ENCODE results near the gene ALDH3A1. TPM values are rescaled to one million over a fixed set of nuclear protein-coding genes. Genes with fewer than 3 reads are reported as not detected.
A peak's percentile ranks its signal among the peaks of the same experiment; 100 is the strongest.
"Not testable (repeated sequence)": the region's sequence is repeated elsewhere in the genome, so short reads cannot be mapped to it uniquely, and the experiment has no call there.

The ALDH3A1 gene
- total RNA-seq, 1 donor from 2014 or later: not detected

DNA sequence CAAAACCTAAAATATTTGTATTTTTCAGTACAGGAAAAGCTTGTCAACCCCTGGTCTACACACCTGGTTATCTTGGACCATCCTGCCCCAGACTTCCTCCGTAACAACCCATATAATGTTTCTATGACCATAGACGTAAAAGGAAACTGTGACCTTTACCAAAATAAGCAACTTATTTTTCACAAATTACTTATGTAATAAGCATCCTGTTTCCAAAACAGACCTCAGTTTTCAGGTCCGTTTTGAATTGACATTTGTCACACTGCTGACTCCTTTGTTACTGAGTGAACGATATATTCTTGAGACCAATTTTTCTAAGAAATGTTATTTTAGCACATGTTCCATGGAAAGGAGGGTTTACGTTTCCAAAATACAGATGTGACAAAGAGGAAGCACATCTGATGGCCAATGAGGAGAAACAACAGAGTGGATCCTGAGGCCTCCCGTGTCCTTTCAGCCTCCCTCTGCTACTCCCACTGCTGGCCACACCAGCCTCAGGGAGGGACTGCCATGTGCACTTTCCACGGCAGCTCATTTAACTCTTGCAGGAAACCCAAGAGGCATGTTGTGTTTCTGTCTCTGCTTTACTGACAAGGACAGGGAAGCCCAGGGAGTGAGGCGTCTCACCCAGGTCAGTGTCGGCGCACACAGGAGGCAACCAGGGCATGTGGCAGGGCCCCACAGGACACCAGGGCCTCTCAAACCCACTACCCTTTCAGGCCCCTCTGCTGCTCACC lies 20.1 kb upstream of the ALDH3A1 start:
- Mint-ChIP-seq H3K4me3 (ENCODE audit: low read depth) (no peak overlapping the region), H3K4me1 (ENCODE audit: low read depth) (peaks cover 14% of the 10 kb centered on the region)
- intact Hi-C loops (cut with micrococcal nuclease): loop anchor here (10.0 kb wide), 2 partner anchors 123 to 393 kb away; partner anchors contain the start of genes ALDH3A2 and MAPK7

DNA sequence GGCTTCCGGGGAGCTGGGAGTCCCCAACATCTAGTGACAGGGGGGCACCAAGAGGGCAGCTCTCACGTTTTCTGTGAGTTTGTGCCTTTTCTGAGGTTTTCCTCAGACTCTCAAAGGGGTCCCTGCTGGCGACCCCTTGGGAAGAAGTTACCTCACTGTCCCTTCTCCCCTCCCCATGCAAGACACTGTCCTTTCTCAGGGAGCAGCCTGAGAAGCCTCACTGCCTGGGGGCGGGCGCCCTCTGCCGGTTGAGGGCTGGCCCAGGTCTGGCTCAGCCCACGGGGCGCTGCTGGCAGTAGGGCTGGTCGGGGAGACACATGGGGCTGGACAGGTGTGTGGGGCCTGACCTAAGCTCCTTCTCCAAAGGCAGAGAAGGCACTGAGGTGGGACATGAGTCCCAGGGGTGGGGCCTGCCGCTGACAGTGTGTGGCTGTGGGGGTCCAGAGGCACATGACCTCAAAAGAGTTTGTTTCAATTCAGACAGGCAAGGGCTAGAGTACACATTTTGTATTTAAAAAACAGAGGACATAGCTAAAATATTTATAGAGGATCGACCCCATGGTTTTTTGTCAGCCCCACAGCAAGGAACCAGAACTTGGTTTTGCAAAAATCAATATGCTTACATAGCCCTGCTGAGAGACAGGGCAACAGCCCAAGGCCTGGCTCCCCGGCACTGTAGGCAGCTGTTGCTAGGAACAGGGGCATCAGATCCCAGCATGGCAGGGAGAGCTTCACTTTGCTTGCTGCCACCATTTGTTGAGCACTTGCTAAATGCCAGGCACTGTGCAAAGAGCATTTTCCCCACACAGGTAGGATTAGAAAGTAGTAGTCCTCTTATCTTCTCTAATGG lies 18.5 kb upstream of the ALDH3A1 start:
- no peak overlapping the region for H3K27ac Mint-ChIP-seq
- H3K9me3 Mint-ChIP-seq: no peaks in the 10 kb centered on the region
- no peaks in the 10 kb centered on the region for H3K27me3 Mint-ChIP-seq (ENCODE audit: low read depth)
- H3K4me3 Mint-ChIP-seq (ENCODE audit: low read depth): no peak overlapping the region
- H3K4me1 Mint-ChIP-seq (ENCODE audit: low read depth): peaks cover 8% of the 10 kb centered on the region
- no peaks in the 10 kb centered on the region for H3K36me3 Mint-ChIP-seq (ENCODE audit: low read depth)
- intact Hi-C loops (cut with micrococcal nuclease): loop anchor here (1.0 to 10.0 kb wide), 3 partner anchors 122 to 392 kb away; partner anchors contain the start of genes ALDH3A2 and MAPK7
- DNase-seq (ENCODE audit: low spot score): peak; percentile 61

More for the DNA sequence above, 20.1 kb upstream of the ALDH3A1 start:
- Mint-ChIP-seq H3K27ac (no peak overlapping the region), H3K27me3 (ENCODE audit: low read depth) (no peaks in the 10 kb centered on the region), H3K36me3 (ENCODE audit: low read depth) (no peaks in the 10 kb centered on the region), H3K9me3 (no peaks in the 10 kb centered on the region)
- no peak for DNase-seq (ENCODE audit: low spot score)

DNA sequence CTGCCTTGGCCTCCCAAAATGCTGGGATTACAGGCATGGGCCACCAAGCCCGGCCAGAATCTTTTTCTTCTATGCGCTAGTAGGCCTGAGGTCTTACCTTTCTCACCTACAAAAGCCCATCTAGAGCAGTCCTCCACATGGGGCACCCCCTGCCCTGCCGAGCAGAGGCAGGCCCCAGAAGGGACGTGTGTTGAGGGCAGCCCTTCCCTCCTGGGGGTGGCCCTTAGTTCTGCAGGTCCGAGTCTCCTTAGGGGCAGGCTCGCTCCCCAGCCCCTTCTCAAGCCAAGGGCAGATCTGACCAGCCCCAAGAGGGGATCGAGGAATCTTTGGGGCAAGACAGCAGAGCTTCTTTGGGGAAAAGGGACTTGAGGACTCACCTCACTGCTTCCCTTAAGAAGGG lies 17.9 kb upstream of the ALDH3A1 start:
- no peaks in the 10 kb centered on the region for H3K27me3 Mint-ChIP-seq (ENCODE audit: low read depth)
- intact Hi-C loops (cut with micrococcal nuclease): loop anchor here (1.0 to 10.0 kb wide), 3 partner anchors 121 to 391 kb away; partner anchors contain the start of genes ALDH3A2 and MAPK7
- no peak overlapping the region for H3K27ac Mint-ChIP-seq
- H3K4me1 Mint-ChIP-seq (ENCODE audit: low read depth): peaks cover 4% of the 10 kb centered on the region
- DNase-seq (ENCODE audit: low spot score): no peak
- H3K4me3 Mint-ChIP-seq (ENCODE audit: low read depth): no peak overlapping the region
- H3K36me3 Mint-ChIP-seq (ENCODE audit: low read depth): no peaks in the 10 kb centered on the region
- H3K9me3 Mint-ChIP-seq: no peaks in the 10 kb centered on the region

DNA sequence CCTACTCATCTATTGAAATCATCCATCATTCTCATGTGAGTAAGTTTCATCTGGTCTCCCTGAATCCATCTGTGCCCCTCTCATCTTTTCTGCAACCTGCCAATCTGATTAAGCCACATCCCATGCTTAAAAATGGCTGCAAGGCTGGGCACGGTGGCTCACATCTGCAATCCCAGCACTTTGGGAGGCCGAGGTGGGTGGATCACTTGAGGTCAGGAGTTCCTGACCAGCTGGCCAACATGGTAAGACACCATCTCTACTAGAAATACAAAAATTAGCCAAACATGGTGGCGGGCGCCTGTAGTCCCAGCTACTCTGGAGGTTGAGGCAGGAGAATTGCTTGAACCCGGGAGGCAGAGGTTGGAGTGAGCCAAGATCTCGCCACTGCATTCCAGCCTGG lies 15.9 kb upstream of the ALDH3A1 start:
- H3K27me3 Mint-ChIP-seq (ENCODE audit: low read depth); H3K4me3 Mint-ChIP-seq (ENCODE audit: low read depth); H3K27ac Mint-ChIP-seq; H3K9me3 Mint-ChIP-seq; H3K36me3 Mint-ChIP-seq (ENCODE audit: low read depth); DNase-seq (ENCODE audit: low spot score); H3K4me1 Mint-ChIP-seq (ENCODE audit: low read depth): not testable (repeated sequence)
- intact Hi-C loops (cut with micrococcal nuclease): loop anchor here (10.0 kb wide), 2 partner anchors 119 to 389 kb away; partner anchors contain the start of genes ALDH3A2 and MAPK7

DNA sequence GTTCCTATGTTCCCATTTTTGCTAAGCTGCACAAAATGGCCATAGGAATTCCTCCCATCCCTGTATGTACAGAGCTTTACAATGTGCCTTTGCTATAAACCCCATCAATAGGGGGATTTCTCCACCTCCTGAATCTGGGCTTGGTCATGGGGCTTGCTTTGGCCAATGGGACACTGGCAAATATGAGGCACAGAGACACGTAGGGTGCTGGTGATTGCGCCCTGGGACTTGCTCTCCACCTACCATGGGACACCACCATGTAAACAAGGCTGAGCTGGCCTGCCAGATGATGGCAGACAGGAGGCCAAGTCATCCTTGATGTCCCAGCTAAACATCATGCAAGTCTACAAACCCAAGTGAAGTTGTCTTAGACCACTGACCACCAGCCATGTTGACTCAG lies 15.3 kb upstream of the ALDH3A1 start:
- Mint-ChIP-seq H3K27ac (no peak overlapping the region), H3K36me3 (ENCODE audit: low read depth) (no peaks in the 10 kb centered on the region), H3K9me3 (no peaks in the 10 kb centered on the region), H3K4me1 (ENCODE audit: low read depth) (peaks cover 3% of the 10 kb centered on the region), H3K4me3 (ENCODE audit: low read depth) (no peak overlapping the region), H3K27me3 (ENCODE audit: low read depth) (peaks cover 4% of the 10 kb centered on the region)
- intact Hi-C loops (cut with micrococcal nuclease): loop anchor here (10.0 kb wide), 2 partner anchors 119 to 389 kb away; partner anchors contain the start of genes ALDH3A2 and MAPK7
- DNase-seq (ENCODE audit: low spot score): no peak

DNA sequence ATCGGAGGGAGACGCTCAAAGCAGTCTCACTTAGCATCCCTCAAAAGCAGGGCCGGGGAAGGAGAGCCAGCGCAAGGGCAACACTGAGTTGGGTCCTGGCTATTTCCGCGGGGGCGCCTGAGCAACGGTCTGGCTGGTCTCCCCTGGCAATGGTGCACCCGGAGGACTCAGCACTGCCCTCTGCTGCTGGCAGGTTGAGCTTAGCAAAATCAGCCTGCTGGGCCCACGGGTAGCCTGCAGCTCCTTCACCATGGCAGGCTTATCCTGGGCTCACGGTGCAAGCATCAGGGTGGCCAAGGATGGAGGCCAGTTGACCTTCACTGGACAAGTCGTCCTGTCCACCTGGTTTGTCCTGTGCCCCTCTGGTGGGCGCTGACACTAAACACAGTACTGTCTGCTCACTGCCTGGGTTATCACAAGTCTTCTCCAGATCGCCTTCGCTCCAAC lies 14.4 kb upstream of the ALDH3A1 start:
- no peaks in the 10 kb centered on the region for H3K36me3 Mint-ChIP-seq (ENCODE audit: low read depth)
- peak; percentile 31 for DNase-seq (ENCODE audit: low spot score)
- H3K4me3 Mint-ChIP-seq (ENCODE audit: low read depth): no peak overlapping the region
- H3K9me3 Mint-ChIP-seq: no peaks in the 10 kb centered on the region
- intact Hi-C loops (cut with micrococcal nuclease): loop anchor here (1.0 to 10.0 kb wide), 3 partner anchors 118 to 388 kb away; partner anchors contain the start of genes ALDH3A2 and MAPK7
- no peak overlapping the region for H3K27ac Mint-ChIP-seq
- peaks cover 2% of the 10 kb centered on the region for H3K4me1 Mint-ChIP-seq (ENCODE audit: low read depth)
- peaks cover 4% of the 10 kb centered on the region for H3K27me3 Mint-ChIP-seq (ENCODE audit: low read depth)

DNA sequence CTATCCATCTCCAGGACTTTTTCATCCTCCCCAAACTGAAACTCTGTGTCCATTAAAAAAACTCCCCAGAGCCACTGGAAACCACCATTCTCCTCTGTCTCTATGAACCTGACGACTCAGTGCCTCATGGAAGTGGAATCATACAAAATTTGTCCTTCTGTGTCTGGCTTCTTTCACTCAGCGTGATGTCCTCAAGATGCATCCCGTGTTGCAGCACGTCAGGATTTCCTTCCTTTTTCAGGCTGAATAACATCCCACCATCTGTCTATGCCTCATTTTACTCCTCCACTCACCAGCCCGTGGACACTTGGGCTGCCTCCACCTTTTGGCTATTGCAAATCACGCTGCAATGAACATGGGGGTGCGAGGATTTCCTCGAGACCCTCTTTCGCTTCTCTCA lies 12.6 kb upstream of the ALDH3A1 start:
- intact Hi-C loops (cut with micrococcal nuclease): loop anchor here (10.0 kb wide), 2 partner anchors 116 to 386 kb away; partner anchors contain the start of genes ALDH3A2 and MAPK7
- Mint-ChIP-seq H3K27ac (no peak overlapping the region), H3K27me3 (ENCODE audit: low read depth) (peaks cover 4% of the 10 kb centered on the region), H3K4me1 (ENCODE audit: low read depth) (no peaks in the 10 kb centered on the region), H3K4me3 (ENCODE audit: low read depth) (no peak overlapping the region), H3K36me3 (ENCODE audit: low read depth) (no peaks in the 10 kb centered on the region), H3K9me3 (no peaks in the 10 kb centered on the region)
- DNase-seq (ENCODE audit: low spot score): no peak

DNA sequence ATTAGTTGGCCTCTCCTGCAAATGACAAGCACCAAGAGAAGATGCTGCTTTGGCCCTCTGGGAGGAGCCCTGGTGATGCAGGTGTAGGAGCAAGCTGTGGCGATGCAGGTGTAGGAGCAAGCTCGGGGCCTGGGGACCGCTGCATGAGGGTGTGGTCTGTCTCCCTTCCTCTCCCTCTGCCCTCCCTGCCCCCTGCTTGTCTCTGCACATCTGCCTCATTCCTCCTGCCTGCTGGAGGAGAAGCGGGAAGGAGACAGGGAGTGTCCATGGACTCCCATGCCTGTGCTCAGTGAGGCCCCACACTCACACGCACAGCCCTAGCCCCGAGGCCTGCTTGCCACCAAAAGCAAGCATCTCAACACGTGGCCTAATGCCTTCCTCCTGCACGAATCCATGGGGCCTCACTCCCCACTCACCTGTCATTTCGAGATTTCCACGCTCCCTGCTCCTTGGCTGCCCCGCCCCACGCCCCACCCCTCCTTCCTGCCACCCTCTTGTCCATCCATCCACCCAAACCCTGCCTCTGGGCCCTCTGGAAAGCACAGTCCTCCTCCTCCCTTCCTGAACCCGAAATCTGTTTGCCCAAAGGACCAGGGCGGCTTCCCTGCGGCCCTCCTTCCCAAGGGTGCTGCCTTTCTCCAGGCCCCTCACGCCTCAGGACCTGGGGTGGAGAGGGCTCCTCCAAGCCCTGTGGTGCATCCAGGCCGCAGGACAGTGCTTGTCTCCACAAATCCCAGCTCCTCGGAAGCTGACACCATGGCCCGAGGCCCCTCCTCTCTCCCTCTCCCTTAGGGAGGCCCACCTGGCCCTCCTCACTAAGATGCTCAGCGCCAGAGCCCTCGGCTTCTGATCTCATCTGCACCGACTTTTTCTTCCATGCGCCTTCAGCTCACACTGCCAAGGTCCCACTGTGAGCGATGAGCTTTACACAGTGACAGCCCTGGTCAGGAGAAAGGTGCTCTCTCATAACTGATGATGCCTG lies 11.8 kb upstream of the ALDH3A1 start:
- peaks cover 4% of the 10 kb centered on the region for H3K27me3 Mint-ChIP-seq (ENCODE audit: low read depth)
- H3K4me1 Mint-ChIP-seq (ENCODE audit: low read depth): no peaks in the 10 kb centered on the region
- no peak overlapping the region for H3K27ac Mint-ChIP-seq
- no peak for DNase-seq (ENCODE audit: low spot score)
- no peaks in the 10 kb centered on the region for H3K36me3 Mint-ChIP-seq (ENCODE audit: low read depth)
- no peaks in the 10 kb centered on the region for H3K9me3 Mint-ChIP-seq
- H3K4me3 Mint-ChIP-seq (ENCODE audit: low read depth): no peak overlapping the region
- intact Hi-C loops (cut with micrococcal nuclease): loop anchor here (10.0 kb wide), 2 partner anchors 115 to 385 kb away; partner anchors contain the start of genes ALDH3A2 and MAPK7

DNA sequence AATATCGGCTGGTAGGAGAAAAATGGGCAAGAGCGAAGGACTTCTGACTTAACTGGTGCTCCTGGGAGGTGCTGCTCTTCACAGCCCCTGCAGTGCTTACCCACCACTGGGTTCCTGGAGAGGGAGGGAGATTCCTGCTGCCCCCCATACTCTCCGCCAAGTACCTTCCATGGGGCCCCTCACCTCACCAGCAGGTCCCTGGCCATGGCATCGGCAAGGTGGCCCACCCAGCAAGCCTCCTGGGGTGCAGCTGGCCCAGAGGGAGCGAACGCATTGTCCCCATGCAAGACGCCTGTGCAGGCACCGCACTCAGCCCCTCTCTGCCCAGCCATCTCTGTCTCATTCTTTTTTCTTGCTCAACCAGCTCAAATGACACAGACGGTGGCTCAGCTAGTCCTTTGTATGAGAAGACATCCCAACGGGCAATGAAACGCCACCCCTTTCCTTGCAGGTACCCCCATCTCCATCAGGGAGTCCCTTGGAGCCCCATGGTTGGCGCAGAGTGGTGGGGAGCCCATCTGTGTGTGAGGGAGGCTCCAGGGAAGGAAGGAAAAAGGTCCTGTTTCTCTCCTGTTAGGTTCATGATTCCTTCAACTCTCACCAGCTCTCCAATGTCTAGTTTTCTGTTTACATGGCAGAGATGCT lies 9.6 kb upstream of the ALDH3A1 start:
- Mint-ChIP-seq H3K9me3 (no peaks in the 10 kb centered on the region), H3K27ac (no peak overlapping the region), H3K27me3 (ENCODE audit: low read depth) (peaks cover 5% of the 10 kb centered on the region), H3K4me3 (ENCODE audit: low read depth) (no peak overlapping the region), H3K36me3 (ENCODE audit: low read depth) (no peaks in the 10 kb centered on the region), H3K4me1 (ENCODE audit: low read depth) (no peaks in the 10 kb centered on the region)
- DNase-seq (ENCODE audit: low spot score): no peak
- intact Hi-C loops (cut with micrococcal nuclease): no loop called here

DNA sequence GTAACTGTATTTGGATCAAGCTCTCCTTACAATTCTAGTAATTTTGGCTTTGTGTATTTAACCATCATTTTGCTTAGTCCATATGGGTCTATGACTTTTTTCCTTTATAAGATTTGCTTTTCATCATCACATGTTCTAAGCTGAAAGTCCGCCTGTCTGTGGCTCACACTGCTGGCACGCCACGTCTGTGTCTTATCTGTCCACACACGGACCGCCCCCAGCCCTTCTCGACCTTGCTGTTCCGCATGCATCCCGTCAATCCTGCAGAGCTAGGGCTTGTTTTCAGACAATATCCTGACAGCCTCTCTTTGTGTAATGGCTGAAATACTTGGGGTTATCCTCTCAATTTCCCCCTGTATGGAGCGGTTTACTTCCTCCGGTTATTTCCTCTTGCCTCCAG lies 8.4 kb upstream of the ALDH3A1 start:
- no peak for DNase-seq (ENCODE audit: low spot score)
- Mint-ChIP-seq H3K36me3 (ENCODE audit: low read depth) (no peaks in the 10 kb centered on the region), H3K27ac (no peak overlapping the region), H3K4me3 (ENCODE audit: low read depth) (no peak overlapping the region), H3K27me3 (ENCODE audit: low read depth) (peaks cover 8% of the 10 kb centered on the region), H3K9me3 (no peaks in the 10 kb centered on the region), H3K4me1 (ENCODE audit: low read depth) (no peaks in the 10 kb centered on the region)
- intact Hi-C loops (cut with micrococcal nuclease): no loop called here

DNA sequence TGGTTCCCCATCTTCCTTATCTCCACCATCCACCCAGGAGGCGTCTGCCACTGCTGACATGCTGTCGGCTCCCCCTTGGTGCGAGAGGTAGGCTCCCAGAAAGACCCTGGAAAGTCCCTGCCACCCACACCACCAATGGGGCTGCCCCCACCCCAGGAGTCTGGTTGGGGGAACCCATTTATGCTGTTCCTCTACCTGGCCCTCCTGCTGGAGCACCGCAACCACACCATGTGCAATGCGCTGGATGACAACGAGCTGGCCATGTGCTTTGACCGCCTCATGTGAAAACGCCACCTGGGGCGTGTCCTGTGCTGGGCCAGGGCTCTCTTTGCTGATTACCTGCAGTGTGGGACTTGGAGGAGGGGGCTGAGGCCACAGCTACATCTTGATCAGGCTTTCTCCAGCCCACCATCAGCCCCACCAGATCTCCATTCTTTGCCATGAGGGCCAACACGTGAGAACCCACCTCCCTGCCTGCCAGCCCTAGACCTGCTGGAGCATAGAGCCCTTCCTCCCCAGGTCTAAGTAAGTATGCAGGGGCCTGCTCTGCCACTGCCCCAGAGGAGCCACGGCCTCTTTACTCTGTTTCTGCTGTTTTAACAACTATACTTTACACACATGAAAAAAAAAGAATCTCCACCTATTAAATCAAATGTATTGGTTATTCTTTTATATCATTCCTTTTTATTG lies 7.9 kb upstream of the ALDH3A1 start:
- DNase-seq (ENCODE audit: low spot score): no peak
- H3K27ac Mint-ChIP-seq: no peak overlapping the region
- no peaks in the 10 kb centered on the region for H3K9me3 Mint-ChIP-seq
- no peak overlapping the region for H3K4me3 Mint-ChIP-seq (ENCODE audit: low read depth)
- H3K27me3 Mint-ChIP-seq (ENCODE audit: low read depth): peaks cover 8% of the 10 kb centered on the region
- no peaks in the 10 kb centered on the region for H3K36me3 Mint-ChIP-seq (ENCODE audit: low read depth)
- no peaks in the 10 kb centered on the region for H3K4me1 Mint-ChIP-seq (ENCODE audit: low read depth)
- intact Hi-C loops (cut with micrococcal nuclease): no loop called here

Measured in activated T-helper 2 cell treated with anti-CD3 and anti-CD28 coated beads, Interferon-gamma antibody, Interleukin-2, Interleukin-4, amounts not matched to agents 10 μg/mL and 5 μg/mL and 100 μg/mL, durations not matched to agents 14 hours and 24 hours and 36 hours (primary cell).